ENCODE results near the gene NCKAP1.
"Not testable (repeated sequence)": the region's sequence is repeated elsewhere in the genome, so short reads cannot be mapped to it uniquely, and the experiment has no call there.

The NCKAP1 gene

GRCh38 chr2:182903566-182903965 is 134.7 kb downstream of the NCKAP1 start:
- H3K36me3 ChIP-seq = no peaks in the 10 kb centered on the region
- no peak for TF ChIP-seq Cebpa-rat (IDR thresholded peaks at IDR 0.05)
- H3K9me3 ChIP-seq = no peaks in the 10 kb centered on the region; the same call in 1 of the 2 replicates
- H3K4me3 ChIP-seq = no peak overlapping the region
- H3K9ac ChIP-seq = no peak overlapping the region
- no peaks in the 10 kb centered on the region for H4K20me1 ChIP-seq
- no peak overlapping the region for H3K4me2 ChIP-seq
- no peak overlapping the region for H3K27ac ChIP-seq
- H3K27me3 ChIP-seq = no peaks in the 10 kb centered on the region
- no peaks in the 10 kb centered on the region for H3K4me1 ChIP-seq

GRCh38 chr2:182901748-182902147 is 136.5 kb downstream of the NCKAP1 start:
- Histone ChIP-seq H3K9ac (no peak overlapping the region), H3K9me3 (no peaks in the 10 kb centered on the region), H3K4me1 (no peaks in the 10 kb centered on the region), H3K4me2 (no peak overlapping the region), H3K27ac (no peak overlapping the region), H3K27me3 (no peaks in the 10 kb centered on the region), H3K36me3 (no peaks in the 10 kb centered on the region), H3K4me3 (no peak overlapping the region), H4K20me1 (no peaks in the 10 kb centered on the region)
- TF ChIP-seq Cebpa-rat (IDR thresholded peaks at IDR 0.05) = no peak

GRCh38 chr2:182898718-182899117 is 139.5 kb downstream of the NCKAP1 start:
- H3K27me3 ChIP-seq = no peaks in the 10 kb centered on the region
- H3K27ac ChIP-seq = no peak overlapping the region
- no peaks in the 10 kb centered on the region for H3K36me3 ChIP-seq
- no peak overlapping the region for H3K4me3 ChIP-seq
- TF ChIP-seq Cebpa-rat (IDR thresholded peaks at IDR 0.05) = no peak
- H4K20me1 ChIP-seq = no peaks in the 10 kb centered on the region
- no peak overlapping the region for H3K4me2 ChIP-seq
- no peak overlapping the region for H3K9ac ChIP-seq
- peaks cover 13% of the 10 kb centered on the region for H3K9me3 ChIP-seq
- no peaks in the 10 kb centered on the region for H3K4me1 ChIP-seq

- H4K20me1 ChIP-seq = no peaks in the 10 kb centered on the region
- no peak overlapping the region for H3K4me3 ChIP-seq
- H3K9me3 ChIP-seq = peaks cover 17% of the 10 kb centered on the region
- no peaks in the 10 kb centered on the region for H3K36me3 ChIP-seq
- no peak overlapping the region for H3K9ac ChIP-seq
- H3K4me1 ChIP-seq = no peaks in the 10 kb centered on the region
- H3K27ac ChIP-seq = no peak overlapping the region
- TF ChIP-seq Cebpa-rat (IDR thresholded peaks at IDR 0.05) = no peak
- H3K27me3 ChIP-seq = no peaks in the 10 kb centered on the region
- no peak overlapping the region for H3K4me2 ChIP-seq
These were observed 141.1 kb downstream of the NCKAP1 start for GRCh38 chr2:182897137-182897536.

GRCh38 chr2:182895798-182896197 is 142.5 kb downstream of the NCKAP1 start:
- no peaks in the 10 kb centered on the region for H3K36me3 ChIP-seq
- H3K9me3 ChIP-seq = peaks cover 17% of the 10 kb centered on the region

GRCh38 chr2:182895169-182895568 is 143.1 kb downstream of the NCKAP1 start:
- Histone ChIP-seq H3K9me3 (peaks cover 17% of the 10 kb centered on the region), H3K36me3 (no peaks in the 10 kb centered on the region), H4K20me1 (no peaks in the 10 kb centered on the region), H3K4me1 (no peaks in the 10 kb centered on the region), H3K27me3 (no peaks in the 10 kb centered on the region), H3K4me3 (no peak overlapping the region), H3K9ac (no peak overlapping the region), H3K27ac (no peak overlapping the region), H3K4me2 (no peak overlapping the region)
- no peak for TF ChIP-seq Cebpa-rat (IDR thresholded peaks at IDR 0.05)

More at GRCh38 chr2:182895798-182896197, 142.5 kb downstream of the NCKAP1 start:
- Histone ChIP-seq H3K9ac (no peak overlapping the region), H3K4me3 (no peak overlapping the region), H3K27ac (no peak overlapping the region), H3K4me1 (no peaks in the 10 kb centered on the region), H3K27me3 (no peaks in the 10 kb centered on the region), H4K20me1 (no peaks in the 10 kb centered on the region), H3K4me2 (no peak overlapping the region)
- TF ChIP-seq Cebpa-rat (IDR thresholded peaks at IDR 0.05) = no peak

GRCh38 chr2:182894174-182894573 is 144.1 kb downstream of the NCKAP1 start:
- no peak for TF ChIP-seq Cebpa-rat (IDR thresholded peaks at IDR 0.05)
- Histone ChIP-seq H3K36me3 (no peaks in the 10 kb centered on the region), H4K20me1 (no peaks in the 10 kb centered on the region), H3K9ac (no peak overlapping the region), H3K9me3 (peaks cover 17% of the 10 kb centered on the region), H3K4me2 (no peak overlapping the region), H3K27ac (no peak overlapping the region), H3K4me1 (no peaks in the 10 kb centered on the region), H3K27me3 (no peaks in the 10 kb centered on the region), H3K4me3 (no peak overlapping the region)

- TF ChIP-seq Cebpa-rat (IDR thresholded peaks at IDR 0.05) = no peak
- Histone ChIP-seq H3K27ac (no peak overlapping the region), H3K4me1 (no peaks in the 10 kb centered on the region), H3K9me3 (peaks cover 17% of the 10 kb centered on the region), H3K9ac (no peak overlapping the region), H3K4me3 (no peak overlapping the region), H3K27me3 (no peaks in the 10 kb centered on the region), H3K36me3 (no peaks in the 10 kb centered on the region), H3K4me2 (no peak overlapping the region), H4K20me1 (no peaks in the 10 kb centered on the region)
These were observed 144.6 kb downstream of the NCKAP1 start for GRCh38 chr2:182893666-182894065.

- H3K4me3 ChIP-seq, H4K20me1 ChIP-seq, H3K36me3 ChIP-seq, H3K4me1 ChIP-seq, H3K27ac ChIP-seq, H3K4me2 ChIP-seq, H3K9ac ChIP-seq, H3K27me3 ChIP-seq: not testable (repeated sequence)
- peaks cover 17% of the 10 kb centered on the region for H3K9me3 ChIP-seq
These were observed 145.2 kb downstream of the NCKAP1 start for GRCh38 chr2:182893035-182893434.

GRCh38 chr2:182891611-182892010 is 146.6 kb downstream of the NCKAP1 start:
- Histone ChIP-seq H3K27me3 (no peaks in the 10 kb centered on the region), H3K9me3 (peaks cover 17% of the 10 kb centered on the region), H3K36me3 (no peaks in the 10 kb centered on the region), H3K27ac (no peak overlapping the region), H4K20me1 (no peaks in the 10 kb centered on the region), H3K4me1 (no peaks in the 10 kb centered on the region), H3K4me3 (no peak overlapping the region), H3K9ac (no peak overlapping the region), H3K4me2 (no peak overlapping the region)
- TF ChIP-seq Cebpa-rat (IDR thresholded peaks at IDR 0.05) = no peak

GRCh38 chr2:182890773-182891378 is 147.4 kb downstream of the NCKAP1 start:
- Histone ChIP-seq H3K4me2 (no peak overlapping the region), H3K9ac (no peak overlapping the region), H3K27me3 (no peaks in the 10 kb centered on the region), H3K36me3 (no peaks in the 10 kb centered on the region), H4K20me1 (no peaks in the 10 kb centered on the region), H3K27ac (no peak overlapping the region), H3K4me3 (no peak overlapping the region), H3K4me1 (no peaks in the 10 kb centered on the region), H3K9me3 (peaks cover 17% of the 10 kb centered on the region)
- TF ChIP-seq Cebpa-rat (IDR thresholded peaks at IDR 0.05) = no peak

Measured in BLaER1 (cell line).